Measurements from ENCODE around the gene MFSD6. TPM values are rescaled to one million over a fixed set of nuclear protein-coding genes. Genes with fewer than 3 reads are reported as not detected.

Gene MFSD6
- total and polyA plus RNA-seq, 12 donors = 9.3 to 253 (median 93.4) TPM

- TF ChIP-seq CTCF (IDR thresholded peaks at IDR 0.05) = no peak
- no peak for TF ChIP-seq POLR2A (IDR thresholded peaks at IDR 0.05)
- H3K9me3 ChIP-seq (replicated peaks in 1 of 3) = no peaks in the 10 kb centered on the region
- no peak overlapping the region for H3K4me3 ChIP-seq
- H3K27ac ChIP-seq = no peak overlapping the region
- no peaks in the 10 kb centered on the region for H3K36me3 ChIP-seq (replicated peaks in 1 of 2)
- 89 to 95% (median 90%) methylated on average over 3 of the region's 3 CpGs for WGBS, 4 donors
- intact Hi-C loops (cut with DNase I) = no loop called here
- DNase-seq = no peak
- peaks cover 26 to 45% of the 10 kb centered on the region in 2 donors for H3K4me1 ChIP-seq (replicated peaks in 1 of 2)
- H3K27me3 ChIP-seq = no peaks in the 10 kb centered on the region
Measured at GRCh38 chr2:190449925-190450324, 41.8 kb downstream of the MFSD6 start.

- WGBS, 4 donors = 96 to 100% (median 98%) methylated on average over 2 of the region's 2 CpGs
- no peak for TF ChIP-seq CTCF (IDR thresholded peaks at IDR 0.05)
- no peak for TF ChIP-seq POLR2A (IDR thresholded peaks at IDR 0.05)
- Histone ChIP-seq H3K27ac (peak overlapping the region in 1 of 5 donors; percentile 70), H3K9me3 (replicated peaks in 1 of 3) (no peaks in the 10 kb centered on the region), H3K4me3 (no peak overlapping the region), H3K4me1 (replicated peaks in 1 of 2) (peaks cover 26 to 40% of the 10 kb centered on the region in 2 donors), H3K27me3 (no peaks in the 10 kb centered on the region), H3K36me3 (replicated peaks in 1 of 2) (no peaks in the 10 kb centered on the region)
- DNase-seq = no peak
- intact Hi-C loops (cut with DNase I) = no loop called here
Measured at GRCh38 chr2:190450363-190450762, 42.2 kb downstream of the MFSD6 start.

- no peak overlapping the region for H3K4me3 ChIP-seq
- WGBS, 4 donors = 47 to 61% (median 59%) methylated on average over 2 of the region's 2 CpGs
- DNase-seq = no peak
Measured at GRCh38 chr2:190451561-190452176, 43.5 kb downstream of the MFSD6 start.

GRCh38 chr2:190452433-190452832 is 44.3 kb downstream of the MFSD6 start:
- TF ChIP-seq CTCF (IDR thresholded peaks at IDR 0.05) (no peak), POLR2A (IDR thresholded peaks at IDR 0.05) (no peak)
- intact Hi-C loops (cut with DNase I) = no loop called here
- H3K4me3 ChIP-seq = no peak overlapping the region
- 79 to 92% (median 91%) methylated on average over 1 of the region's 1 CpG for WGBS, 4 donors
- H3K27me3 ChIP-seq = no peaks in the 10 kb centered on the region
- no peaks in the 10 kb centered on the region for H3K36me3 ChIP-seq (replicated peaks in 1 of 2)
- H3K4me1 ChIP-seq (replicated peaks in 1 of 2) = peaks cover 11 to 19% of the 10 kb centered on the region in 2 donors
- no peaks in the 10 kb centered on the region for H3K9me3 ChIP-seq (replicated peaks in 1 of 3)
- no peak for DNase-seq
- peak overlapping the region in 1 of 5 donors; percentile 34 for H3K27ac ChIP-seq

More at GRCh38 chr2:190451561-190452176, 43.5 kb downstream of the MFSD6 start:
- Histone ChIP-seq H3K27me3 (no peaks in the 10 kb centered on the region), H3K36me3 (replicated peaks in 1 of 2) (no peaks in the 10 kb centered on the region), H3K27ac (peak overlapping the region in 4 of 5 donors; percentile 38 to 70 (median 54)), H3K9me3 (replicated peaks in 1 of 3) (no peaks in the 10 kb centered on the region), H3K4me1 (replicated peaks in 1 of 2) (peaks cover 17 to 27% of the 10 kb centered on the region in 2 donors)
- TF ChIP-seq POLR2A (IDR thresholded peaks at IDR 0.05) (no peak), CTCF (IDR thresholded peaks at IDR 0.05) (no peak)
- intact Hi-C loops (cut with DNase I) = no loop called here
